ENCODE results near the gene SSR2.

Gene SSR2

GRCh38 chr1:155999964-156000363, 20.8 kb downstream of the SSR2 start:
- Histone ChIP-seq H3K27ac (replicated peaks; ENCODE audit: low read length) (no peak overlapping the region), H4K8ac (ENCODE audit: low read depth, low read length) (no peak overlapping the region), H2AK5ac (ENCODE audit: low read depth, low read length) (no peak overlapping the region), H3K4me1 (ENCODE audit: control insufficient read depth in 2 of 2, insufficient read depth in 1 of 2, low read depth in 1 of 2, low read length in 2 of 2) (peaks cover 5 to 9% of the 10 kb centered on the region in 2 donors), H3K4me3 (ENCODE audit: low read length in 2 of 2) (no peak overlapping the region), H3K27me3 (ENCODE audit: control insufficient read depth in 3 of 3, insufficient read depth in 3 of 3, low read depth in 1 of 3, low read length in 3 of 3) (no peaks in the 10 kb centered on the region), H3K79me1 (ENCODE audit: low read depth, low read length) (peaks cover 1% of the 10 kb centered on the region), H3K18ac (ENCODE audit: low read length) (no peak overlapping the region), H3K14ac (ENCODE audit: low read length) (no peak overlapping the region), H2BK120ac (ENCODE audit: low read depth, low read length) (no peak overlapping the region), H3K4ac (ENCODE audit: low read length) (no peak overlapping the region), H3K23ac (ENCODE audit: low read depth, low read length, poor library complexity) (no peak overlapping the region), H4K91ac (ENCODE audit: low read depth, low read length, poor library complexity) (no peak overlapping the region), H2BK5ac (ENCODE audit: low read length) (no peak overlapping the region), H2BK15ac (ENCODE audit: low read length) (no peak overlapping the region), H3K4me2 (ENCODE audit: insufficient read depth, low read length, poor library complexity, severe bottlenecking) (no peak overlapping the region), H2AFZ (ENCODE audit: low read length) (no peak overlapping the region), H3K9me3 (replicated peaks in 1 of 2; ENCODE audit: control insufficient read depth in 2 of 2, insufficient read depth in 1 of 2, low read depth in 1 of 2, low read length in 2 of 2) (no peaks in the 10 kb centered on the region), H3K36me3 (replicated peaks in 1 of 2; ENCODE audit: control insufficient read depth in 2 of 2, insufficient read depth in 2 of 2, low read length in 2 of 2) (no peaks in the 10 kb centered on the region), H2BK12ac (ENCODE audit: low read length) (no peak overlapping the region), H3K9ac (ENCODE audit: low read depth, low read length, poor library complexity) (no peak overlapping the region)
- no peak for DNase-seq (ENCODE audit: low spot score)
- no CpG with 5 or more reads among the region's 1 CpG for WGBS, 2 donors (ENCODE audit: extremely low coverage in 2 of 2, insufficient read length in 2 of 2, insufficient replicate concordance in 1 of 2)

GRCh38 chr1:155996166-155996565, 24.6 kb downstream of the SSR2 start:
- H4K8ac ChIP-seq (ENCODE audit: low read depth, low read length) = no peak overlapping the region
- no peaks in the 10 kb centered on the region for H3K27me3 ChIP-seq (ENCODE audit: control insufficient read depth in 3 of 3, insufficient read depth in 3 of 3, low read depth in 1 of 3, low read length in 3 of 3)
- no peak overlapping the region for H3K14ac ChIP-seq (ENCODE audit: low read length)
- H3K4ac ChIP-seq (ENCODE audit: low read length) = no peak overlapping the region
- H3K9ac ChIP-seq (ENCODE audit: low read depth, low read length, poor library complexity) = no peak overlapping the region
- H2AFZ ChIP-seq (ENCODE audit: low read length) = peak overlapping the region; percentile 58
- no peak overlapping the region for H2BK15ac ChIP-seq (ENCODE audit: low read length)
- peaks cover 1% of the 10 kb centered on the region for H3K79me1 ChIP-seq (ENCODE audit: low read depth, low read length)
- no peak overlapping the region for H2BK12ac ChIP-seq (ENCODE audit: low read length)
- H3K9me3 ChIP-seq (replicated peaks in 1 of 2; ENCODE audit: control insufficient read depth in 2 of 2, insufficient read depth in 1 of 2, low read depth in 1 of 2, low read length in 2 of 2) = no peaks in the 10 kb centered on the region
- H2AK5ac ChIP-seq (ENCODE audit: low read depth, low read length) = no peak overlapping the region
- H3K4me3 ChIP-seq (ENCODE audit: low read length in 2 of 2) = no peak overlapping the region
- no peak overlapping the region for H3K18ac ChIP-seq (ENCODE audit: low read length)
- no peak overlapping the region for H3K4me2 ChIP-seq (ENCODE audit: insufficient read depth, low read length, poor library complexity, severe bottlenecking)
- no peak overlapping the region for H2BK120ac ChIP-seq (ENCODE audit: low read depth, low read length)
- no peak overlapping the region for H4K91ac ChIP-seq (ENCODE audit: low read depth, low read length, poor library complexity)
- H3K36me3 ChIP-seq (replicated peaks in 1 of 2; ENCODE audit: control insufficient read depth in 2 of 2, insufficient read depth in 2 of 2, low read length in 2 of 2) = no peaks in the 10 kb centered on the region
- H3K23ac ChIP-seq (ENCODE audit: low read depth, low read length, poor library complexity) = no peak overlapping the region
- no peak overlapping the region for H2BK5ac ChIP-seq (ENCODE audit: low read length)
- no peak overlapping the region for H3K27ac ChIP-seq (replicated peaks; ENCODE audit: low read length)
- DNase-seq (ENCODE audit: low spot score) = no peak
- no CpG with 5 or more reads among the region's 2 CpGs for WGBS, 2 donors (ENCODE audit: extremely low coverage in 2 of 2, insufficient read length in 2 of 2, insufficient replicate concordance in 1 of 2)
- peaks cover 2 to 5% of the 10 kb centered on the region in 2 donors for H3K4me1 ChIP-seq (ENCODE audit: control insufficient read depth in 2 of 2, insufficient read depth in 1 of 2, low read depth in 1 of 2, low read length in 2 of 2)

GRCh38 chr1:155993595-155993994, 27.2 kb downstream of the SSR2 start:
- H2BK120ac ChIP-seq (ENCODE audit: low read depth, low read length) = no peak overlapping the region

GRCh38 chr1:155990005-155990739, 30.6 kb downstream of the SSR2 start:
- no peak overlapping the region for H4K8ac ChIP-seq (ENCODE audit: low read depth, low read length)
- no peak overlapping the region for H3K14ac ChIP-seq (ENCODE audit: low read length)
- no peak overlapping the region for H2BK120ac ChIP-seq (ENCODE audit: low read depth, low read length)
- H2AFZ ChIP-seq (ENCODE audit: low read length) = no peak overlapping the region
- H2BK5ac ChIP-seq (ENCODE audit: low read length) = no peak overlapping the region
- H3K27me3 ChIP-seq (ENCODE audit: control insufficient read depth in 3 of 3, insufficient read depth in 3 of 3, low read depth in 1 of 3, low read length in 3 of 3) = no peaks in the 10 kb centered on the region
- H3K4me3 ChIP-seq (ENCODE audit: low read length in 2 of 2) = no peak overlapping the region
- no peak overlapping the region for H3K18ac ChIP-seq (ENCODE audit: low read length)
- no peak overlapping the region for H3K4me2 ChIP-seq (ENCODE audit: insufficient read depth, low read length, poor library complexity, severe bottlenecking)
- H3K79me1 ChIP-seq (ENCODE audit: low read depth, low read length) = no peaks in the 10 kb centered on the region
- no peaks in the 10 kb centered on the region for H3K9me3 ChIP-seq (replicated peaks in 1 of 2; ENCODE audit: control insufficient read depth in 2 of 2, insufficient read depth in 1 of 2, low read depth in 1 of 2, low read length in 2 of 2)
- DNase-seq (ENCODE audit: low spot score) = no peak
- peaks cover 3 to 6% of the 10 kb centered on the region in 2 donors for H3K4me1 ChIP-seq (ENCODE audit: control insufficient read depth in 2 of 2, insufficient read depth in 1 of 2, low read depth in 1 of 2, low read length in 2 of 2)
- WGBS, 2 donors (ENCODE audit: extremely low coverage in 2 of 2, insufficient read length in 2 of 2, insufficient replicate concordance in 1 of 2) = no CpG with 5 or more reads among the region's 6 CpGs
- H2BK12ac ChIP-seq (ENCODE audit: low read length) = no peak overlapping the region
- peak overlapping the region; percentile 15 for H2AK5ac ChIP-seq (ENCODE audit: low read depth, low read length)
- no peaks in the 10 kb centered on the region for H3K36me3 ChIP-seq (replicated peaks in 1 of 2; ENCODE audit: control insufficient read depth in 2 of 2, insufficient read depth in 2 of 2, low read length in 2 of 2)
- no peak overlapping the region for H4K91ac ChIP-seq (ENCODE audit: low read depth, low read length, poor library complexity)
- H2BK15ac ChIP-seq (ENCODE audit: low read length) = peak overlapping the region; percentile 99
- no peak overlapping the region for H3K9ac ChIP-seq (ENCODE audit: low read depth, low read length, poor library complexity)
- no peak overlapping the region for H3K27ac ChIP-seq (replicated peaks; ENCODE audit: low read length)
- H3K23ac ChIP-seq (ENCODE audit: low read depth, low read length, poor library complexity) = no peak overlapping the region
- H3K4ac ChIP-seq (ENCODE audit: low read length) = no peak overlapping the region

More at GRCh38 chr1:155993595-155993994, 27.2 kb downstream of the SSR2 start:
- no peak overlapping the region for H3K4ac ChIP-seq (ENCODE audit: low read length)
- WGBS, 2 donors (ENCODE audit: extremely low coverage in 2 of 2, insufficient read length in 2 of 2, insufficient replicate concordance in 1 of 2) = no CpG with 5 or more reads among the region's 3 CpGs
- no peaks in the 10 kb centered on the region for H3K9me3 ChIP-seq (replicated peaks in 1 of 2; ENCODE audit: control insufficient read depth in 2 of 2, insufficient read depth in 1 of 2, low read depth in 1 of 2, low read length in 2 of 2)
- H3K18ac ChIP-seq (ENCODE audit: low read length) = no peak overlapping the region
- no peak overlapping the region for H3K14ac ChIP-seq (ENCODE audit: low read length)
- H2BK12ac ChIP-seq (ENCODE audit: low read length) = no peak overlapping the region
- H3K9ac ChIP-seq (ENCODE audit: low read depth, low read length, poor library complexity) = no peak overlapping the region
- H3K27me3 ChIP-seq (ENCODE audit: control insufficient read depth in 3 of 3, insufficient read depth in 3 of 3, low read depth in 1 of 3, low read length in 3 of 3) = no peaks in the 10 kb centered on the region
- H4K91ac ChIP-seq (ENCODE audit: low read depth, low read length, poor library complexity) = no peak overlapping the region
- DNase-seq (ENCODE audit: low spot score) = no peak
- peaks cover 5 to 11% of the 10 kb centered on the region in 2 donors for H3K4me1 ChIP-seq (ENCODE audit: control insufficient read depth in 2 of 2, insufficient read depth in 1 of 2, low read depth in 1 of 2, low read length in 2 of 2)
- no peak overlapping the region for H3K23ac ChIP-seq (ENCODE audit: low read depth, low read length, poor library complexity)
- H2BK15ac ChIP-seq (ENCODE audit: low read length) = no peak overlapping the region
- H2AK5ac ChIP-seq (ENCODE audit: low read depth, low read length) = no peak overlapping the region
- peaks cover 1% of the 10 kb centered on the region for H3K79me1 ChIP-seq (ENCODE audit: low read depth, low read length)
- H4K8ac ChIP-seq (ENCODE audit: low read depth, low read length) = no peak overlapping the region
- H2AFZ ChIP-seq (ENCODE audit: low read length) = no peak overlapping the region
- no peaks in the 10 kb centered on the region for H3K36me3 ChIP-seq (replicated peaks in 1 of 2; ENCODE audit: control insufficient read depth in 2 of 2, insufficient read depth in 2 of 2, low read length in 2 of 2)
- no peak overlapping the region for H3K4me2 ChIP-seq (ENCODE audit: insufficient read depth, low read length, poor library complexity, severe bottlenecking)
- H3K27ac ChIP-seq (replicated peaks; ENCODE audit: low read length) = no peak overlapping the region
- H3K4me3 ChIP-seq (ENCODE audit: low read length in 2 of 2) = no peak overlapping the region
- H2BK5ac ChIP-seq (ENCODE audit: low read length) = no peak overlapping the region

Measured in neuronal stem cell (in vitro differentiated cells).